Measurements from ENCODE around the gene PRRC2A. TPM values are rescaled to one million over a fixed set of nuclear protein-coding genes. Genes with fewer than 3 reads are reported as not detected.

PRRC2A gene
- total RNA-seq, 1 donor from 2014 or later: 33.6 TPM

DNA sequence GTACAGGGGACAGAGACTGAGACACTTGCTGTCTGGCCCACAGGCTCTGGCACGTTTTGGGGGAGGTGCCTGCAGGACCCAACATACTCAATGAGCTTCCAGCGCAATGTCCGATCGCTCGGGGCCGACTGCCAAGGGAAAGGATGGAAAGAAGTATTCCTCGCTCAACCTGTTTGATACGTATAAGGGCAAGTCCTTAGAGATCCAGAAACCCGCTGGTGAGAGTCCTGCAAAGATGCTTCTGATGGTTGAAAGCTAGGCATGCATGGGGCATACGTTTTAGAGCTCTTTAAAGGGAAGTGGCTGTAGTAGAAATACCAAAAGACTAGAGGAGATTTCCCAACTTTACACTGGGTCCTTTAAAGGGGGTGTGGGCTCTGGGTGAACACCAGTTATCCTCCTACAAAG, 2.2 kb downstream of the PRRC2A start:
- DNase-seq (ENCODE audit: low read depth, low spot score): no peak

GRCh38 chr6:31624070-31624469, 3.6 kb downstream of the PRRC2A start:
- no peak for DNase-seq (ENCODE audit: low read depth, low spot score)

- DNase-seq (ENCODE audit: low read depth, low spot score): no peak
Observed at GRCh38 chr6:31626952-31627351, 6.4 kb downstream of the PRRC2A start.

- no peak for DNase-seq (ENCODE audit: low read depth, low spot score)
Observed at GRCh38 chr6:31627690-31628287, 7.3 kb downstream of the PRRC2A start.

DNA sequence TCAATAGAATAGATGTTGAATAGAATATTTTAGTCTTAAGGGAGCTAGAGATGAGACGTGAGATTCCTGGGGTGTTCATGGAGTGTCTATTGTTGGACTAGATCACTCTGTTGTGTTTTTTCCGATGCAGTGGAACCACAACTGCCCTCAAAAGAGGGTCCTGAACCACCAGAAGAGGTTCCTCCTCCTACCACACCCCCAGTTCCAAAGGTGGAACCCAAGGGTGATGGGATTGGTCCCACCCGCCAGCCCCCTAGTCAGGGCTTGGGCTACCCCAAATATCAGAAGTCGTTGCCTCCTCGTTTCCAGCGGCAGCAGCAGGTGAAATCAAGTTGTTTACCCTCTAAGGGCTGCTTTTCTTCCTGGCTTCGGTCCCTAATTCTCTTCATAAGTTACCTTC, 8.5 kb downstream of the PRRC2A start:
- DNase-seq (ENCODE audit: low read depth, low spot score): no peak

- no peak for DNase-seq (ENCODE audit: low read depth, low spot score)
Observed at GRCh38 chr6:31630177-31630934, 9.8 kb downstream of the PRRC2A start.

DNA sequence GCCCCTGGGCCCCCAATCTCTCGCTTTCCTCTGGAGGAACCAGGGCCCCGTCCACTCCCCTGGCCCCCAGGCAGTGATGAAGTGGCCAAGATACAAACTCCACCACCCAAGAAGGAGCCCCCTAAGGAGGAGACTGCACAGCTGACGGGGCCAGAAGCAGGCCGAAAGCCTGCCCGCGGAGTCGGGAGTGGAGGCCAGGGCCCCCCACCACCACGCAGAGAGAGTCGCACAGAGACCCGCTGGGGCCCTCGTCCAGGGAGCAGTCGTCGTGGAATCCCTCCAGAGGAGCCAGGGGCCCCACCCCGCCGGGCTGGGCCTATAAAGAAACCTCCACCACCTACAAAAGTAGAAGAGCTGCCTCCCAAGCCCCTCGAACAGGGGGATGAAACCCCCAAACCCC, 10.7 kb downstream of the PRRC2A start:
- no peak for DNase-seq (ENCODE audit: low read depth, low spot score)

DNA sequence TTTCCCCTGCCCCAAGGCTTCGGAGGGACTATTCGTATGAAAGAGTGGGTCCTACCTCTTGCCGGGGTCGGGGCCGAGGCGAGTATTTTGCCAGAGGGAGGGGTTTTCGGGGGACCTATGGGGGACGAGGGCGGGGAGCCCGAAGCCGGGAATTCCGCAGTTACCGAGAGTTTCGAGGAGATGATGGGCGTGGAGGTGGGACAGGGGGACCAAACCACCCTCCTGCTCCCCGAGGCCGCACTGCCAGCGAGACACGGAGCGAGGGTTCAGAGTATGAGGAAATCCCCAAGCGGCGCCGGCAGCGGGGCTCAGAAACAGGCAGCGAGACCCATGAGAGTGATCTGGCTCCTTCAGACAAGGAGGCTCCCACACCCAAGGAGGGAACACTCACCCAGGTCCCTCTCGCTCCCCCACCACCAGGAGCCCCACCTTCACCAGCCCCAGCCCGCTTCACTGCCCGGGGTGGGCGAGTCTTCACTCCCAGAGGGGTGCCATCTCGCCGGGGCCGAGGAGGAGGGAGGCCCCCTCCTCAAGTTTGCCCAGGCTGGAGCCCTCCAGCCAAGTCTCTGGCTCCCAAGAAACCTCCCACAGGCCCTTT, 11.3 kb downstream of the PRRC2A start:
- no peak for DNase-seq (ENCODE audit: low read depth, low spot score)

DNA sequence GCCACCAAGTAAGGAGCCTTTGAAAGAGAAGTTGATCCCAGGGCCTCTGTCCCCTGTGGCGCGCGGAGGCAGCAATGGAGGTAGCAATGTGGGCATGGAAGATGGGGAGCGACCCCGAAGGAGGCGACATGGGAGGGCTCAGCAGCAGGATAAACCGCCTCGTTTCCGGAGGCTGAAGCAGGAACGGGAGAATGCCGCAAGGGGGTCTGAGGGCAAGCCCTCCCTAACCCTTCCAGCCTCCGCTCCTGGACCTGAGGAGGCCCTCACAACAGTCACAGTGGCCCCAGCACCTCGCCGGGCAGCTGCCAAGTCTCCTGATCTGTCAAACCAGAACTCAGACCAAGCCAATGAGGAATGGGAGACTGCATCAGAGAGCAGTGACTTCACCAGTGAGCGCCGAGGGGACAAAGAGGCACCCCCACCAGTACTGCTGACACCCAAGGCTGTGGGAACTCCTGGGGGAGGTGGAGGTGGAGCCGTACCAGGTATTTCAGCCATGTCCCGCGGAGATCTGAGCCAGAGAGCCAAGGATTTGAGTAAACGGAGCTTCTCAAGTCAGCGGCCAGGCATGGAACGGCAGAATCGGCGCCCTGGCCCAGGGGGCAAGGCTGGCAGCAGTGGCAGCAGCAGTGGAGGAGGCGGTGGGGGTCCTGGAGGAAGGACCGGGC, 11.9 kb downstream of the PRRC2A start:
- DNase-seq (ENCODE audit: low read depth, low spot score): no peak

DNA sequence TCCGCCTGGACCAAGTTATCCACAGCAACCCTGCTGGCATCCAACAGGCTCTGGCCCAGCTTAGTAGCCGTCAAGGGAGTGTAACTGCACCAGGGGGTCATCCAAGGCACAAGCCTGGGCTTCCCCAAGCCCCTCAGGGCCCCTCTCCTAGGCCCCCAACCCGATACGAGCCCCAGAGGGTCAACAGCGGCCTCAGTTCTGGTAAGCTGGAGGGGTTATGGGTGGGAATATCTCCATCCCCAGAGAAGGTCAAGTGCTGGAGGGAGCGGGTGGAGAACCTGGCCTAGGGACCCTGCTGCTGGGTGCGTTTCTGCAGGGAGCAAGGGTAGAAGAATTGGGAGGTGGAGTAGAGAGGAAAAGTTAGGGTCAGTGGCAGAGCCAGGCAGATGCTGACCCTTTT, 12.9 kb downstream of the PRRC2A start:
- no peak for DNase-seq (ENCODE audit: low read depth, low spot score)

GRCh38 chr6:31634131-31634530, 13.6 kb downstream of the PRRC2A start:
- no peak for DNase-seq (ENCODE audit: low read depth, low spot score)

DNA sequence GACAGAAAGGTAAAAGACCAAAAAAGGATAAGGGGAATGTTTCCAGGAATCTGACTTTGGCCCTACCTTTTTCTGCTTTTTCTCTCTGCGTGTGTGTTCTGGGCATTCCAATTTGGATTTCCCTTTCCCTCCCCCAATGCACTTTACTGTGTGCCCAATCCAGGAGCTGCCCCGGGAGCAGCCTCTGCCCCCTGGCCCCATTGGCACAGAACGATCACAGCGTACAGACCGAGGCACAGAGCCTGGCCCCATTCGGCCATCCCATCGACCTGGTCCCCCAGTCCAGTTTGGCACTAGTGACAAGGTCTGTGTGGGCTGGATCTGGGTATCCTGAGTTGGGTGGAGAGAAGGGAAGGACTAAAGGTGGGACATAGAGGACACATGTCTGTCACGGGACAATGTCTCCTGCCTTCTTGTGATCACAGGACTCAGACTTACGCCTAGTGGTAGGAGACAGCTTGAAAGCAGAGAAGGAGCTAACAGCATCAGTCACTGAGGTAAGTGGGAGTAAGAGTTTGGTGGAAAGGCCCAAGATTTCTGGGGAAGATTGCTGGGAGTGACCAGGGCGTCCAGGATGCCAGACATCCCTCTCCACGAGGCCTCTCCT, 14.6 kb downstream of the PRRC2A start:
- DNase-seq (ENCODE audit: low read depth, low spot score): no peak

DNA sequence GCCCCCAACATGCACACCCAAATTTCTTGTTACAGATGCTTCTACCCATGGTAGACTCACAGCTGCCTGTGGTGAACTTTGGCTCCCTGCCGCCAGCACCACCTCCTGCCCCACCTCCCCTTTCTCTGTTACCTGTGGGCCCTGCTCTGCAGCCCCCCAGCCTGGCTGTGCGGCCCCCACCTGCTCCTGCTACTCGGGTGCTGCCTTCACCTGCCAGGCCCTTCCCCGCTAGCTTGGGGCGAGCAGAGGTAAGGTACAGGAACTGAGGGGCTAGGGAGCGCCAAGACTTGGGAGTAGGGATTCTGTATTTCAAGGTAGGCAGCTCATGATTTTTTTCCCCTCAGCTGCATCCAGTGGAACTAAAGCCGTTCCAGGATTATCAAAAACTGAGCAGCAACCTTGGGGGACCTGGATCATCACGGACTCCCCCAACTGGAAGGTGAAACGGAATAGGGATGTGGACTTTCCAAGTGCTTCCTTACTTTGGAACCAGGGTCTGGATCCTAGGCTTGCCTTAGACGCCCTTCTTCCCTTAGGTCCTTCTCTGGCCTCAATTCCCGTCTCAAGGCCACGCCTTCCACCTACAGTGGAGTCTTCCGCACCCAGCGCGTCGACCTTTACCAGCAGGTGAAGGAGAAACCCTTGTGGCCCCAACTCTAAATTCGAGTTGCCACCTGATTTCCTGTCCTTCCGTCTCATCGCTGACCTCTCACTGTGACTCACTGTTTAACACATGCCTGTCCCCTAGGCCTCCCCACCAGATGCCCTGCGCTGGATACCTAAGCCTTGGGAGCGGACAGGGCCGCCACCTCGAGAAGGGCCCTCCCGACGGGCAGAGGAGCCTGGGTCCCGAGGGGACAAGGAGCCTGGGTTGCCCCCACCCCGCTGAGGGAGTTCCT, 16.4 kb downstream of the PRRC2A start:
- no peak for DNase-seq (ENCODE audit: low read depth, low spot score)

GRCh38 chr6:31639043-31639442, 18.5 kb downstream of the PRRC2A start:
- DNase-seq (ENCODE audit: low read depth, low spot score): no peak

- DNase-seq (ENCODE audit: low read depth, low spot score): no peak
Observed at GRCh38 chr6:31639449-31639861, 18.9 kb downstream of the PRRC2A start.

DNA sequence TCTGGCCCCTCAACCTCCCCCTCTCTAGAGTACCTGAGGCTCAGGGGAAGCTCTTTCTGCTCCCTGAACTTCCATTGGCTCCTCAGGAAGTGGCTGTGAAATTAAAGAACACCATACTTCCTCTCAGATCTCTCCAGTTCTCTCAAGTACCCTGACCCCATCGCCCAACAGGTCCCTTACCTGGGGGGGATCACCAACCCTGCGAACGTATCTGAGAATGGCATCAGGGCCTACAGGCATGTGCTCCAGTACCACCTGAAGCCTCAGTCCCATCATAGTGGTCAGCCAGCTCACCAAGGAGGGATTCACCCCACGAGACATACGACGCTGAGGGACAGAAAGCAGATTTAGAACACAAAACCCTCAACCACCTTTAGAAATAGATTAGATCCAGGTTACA, 20.1 kb downstream of the PRRC2A start:
- DNase-seq (ENCODE audit: low read depth, low spot score): no peak

DNA sequence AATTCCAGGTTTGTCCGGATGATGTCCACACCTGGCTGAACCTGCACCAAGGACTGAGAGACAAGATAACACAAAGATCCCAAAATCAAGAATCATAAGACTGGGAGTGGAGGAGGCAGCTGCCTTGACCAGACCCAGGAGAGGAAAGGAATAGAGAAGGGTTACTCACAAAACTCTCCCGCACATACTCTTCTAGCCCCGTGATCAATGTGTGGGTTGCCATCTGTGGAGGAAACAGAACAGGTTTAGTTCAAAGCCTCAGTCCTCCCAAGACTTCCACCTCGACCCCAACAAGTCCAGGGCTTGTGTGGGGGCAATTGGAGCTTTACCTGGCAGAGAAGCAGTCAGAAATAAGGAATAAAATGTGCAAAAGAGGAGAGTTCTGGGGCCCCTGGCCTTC, 20.9 kb downstream of the PRRC2A start:
- no peak for DNase-seq (ENCODE audit: low read depth, low spot score)

GRCh38 chr6:31642798-31643570, 22.5 kb downstream of the PRRC2A start:
- no peak for DNase-seq (ENCODE audit: low read depth, low spot score)

DNA sequence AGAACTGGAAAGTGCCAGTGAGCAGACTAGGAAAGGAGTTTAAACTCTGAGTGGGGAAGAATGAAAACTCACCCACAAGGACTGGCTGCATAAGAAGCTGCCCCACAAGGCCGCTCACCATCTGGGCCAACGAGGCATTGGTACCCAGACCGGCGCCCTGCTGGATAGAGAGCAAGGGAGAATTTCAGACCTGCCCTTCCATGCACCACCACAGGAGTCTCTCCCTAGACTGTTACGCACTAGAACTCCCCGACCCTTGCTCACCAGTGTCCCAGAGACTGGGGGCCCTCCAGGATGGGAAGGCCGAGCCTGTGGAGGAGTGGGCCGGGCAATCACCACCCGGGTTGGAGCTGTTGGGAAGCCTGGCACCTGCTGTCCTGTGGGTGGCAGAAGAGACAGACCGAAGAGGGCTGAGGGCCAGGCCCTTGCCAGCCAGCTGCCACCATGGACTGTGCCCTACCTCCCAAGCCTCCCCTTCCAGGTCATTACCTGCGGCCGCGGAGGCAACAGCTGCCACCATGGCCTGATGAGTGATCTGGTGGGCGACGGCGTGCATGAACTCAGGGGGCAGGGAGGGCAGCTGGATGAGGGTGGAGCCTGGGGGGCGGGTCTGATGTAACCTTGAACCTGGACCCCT, 23.4 kb downstream of the PRRC2A start:
- no peak for DNase-seq (ENCODE audit: low read depth, low spot score)

DNA sequence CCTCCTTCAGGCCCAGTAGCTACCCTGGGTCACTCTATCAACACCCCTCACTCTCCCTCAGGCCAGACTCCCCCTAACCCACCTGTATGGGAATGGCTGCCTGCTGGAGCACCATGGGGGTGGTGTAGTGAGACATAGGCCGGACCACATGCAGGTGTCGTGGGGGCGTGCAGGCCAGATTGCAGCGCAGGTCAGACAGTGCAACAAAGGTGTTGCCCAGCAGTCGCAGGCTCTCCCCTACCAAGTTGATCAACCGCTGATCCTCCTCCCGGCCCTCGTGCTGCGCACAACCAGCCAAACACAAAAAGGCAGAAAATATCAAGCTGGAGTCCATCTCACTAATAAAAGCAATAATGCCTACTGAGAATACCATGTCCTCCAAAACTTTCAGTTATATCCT, 24.8 kb downstream of the PRRC2A start:
- no peak for DNase-seq (ENCODE audit: low read depth, low spot score)
